ENCODE data around the gene CLIP1. TPM values are rescaled to one million over a fixed set of nuclear protein-coding genes. Genes with fewer than 3 reads are reported as not detected.

Gene CLIP1
- total and polyA plus RNA-seq, 2 of the 8 experiments (the other 6 are each of a cell fraction or from before 2014, with no cell fraction given): 19.0 to 27.6 TPM

DNA sequence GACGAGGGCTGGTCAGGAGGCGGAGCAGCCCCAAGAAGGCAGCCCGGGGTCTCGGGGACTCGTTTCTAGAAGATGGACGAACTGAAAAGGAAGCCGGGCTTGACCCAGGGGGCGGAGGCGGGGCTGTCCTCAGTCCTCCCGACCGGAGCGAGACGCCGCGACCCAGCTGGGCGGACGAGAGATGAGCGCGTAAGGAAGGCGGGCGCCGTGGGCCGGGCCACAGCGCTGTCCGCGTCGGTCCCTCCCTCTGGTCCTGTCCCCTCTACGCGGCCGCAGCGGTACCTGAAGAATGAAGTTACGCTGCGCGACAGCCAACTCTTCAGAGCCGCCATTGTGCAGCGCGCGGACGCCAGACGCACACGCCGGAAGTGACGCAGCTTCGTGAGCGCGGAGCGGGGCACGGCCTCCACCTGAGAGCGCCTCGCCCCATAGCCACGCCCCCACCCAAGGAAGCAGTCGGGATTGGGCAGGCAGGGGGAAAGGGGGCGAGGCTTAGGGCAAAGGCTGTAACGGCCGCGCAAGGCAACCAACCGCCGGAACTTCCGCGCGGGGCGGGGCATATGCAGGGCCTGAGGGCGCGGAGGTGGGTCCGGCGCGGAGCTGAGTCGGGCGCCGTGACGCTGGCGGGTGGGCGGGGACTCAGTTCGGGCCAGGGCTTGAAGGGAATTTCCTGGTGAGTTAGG is 196.6 kb downstream of the CLIP1 start, which contains the start of gene DIABLO (continued):
- TF ChIP-seq, protein P1, sequence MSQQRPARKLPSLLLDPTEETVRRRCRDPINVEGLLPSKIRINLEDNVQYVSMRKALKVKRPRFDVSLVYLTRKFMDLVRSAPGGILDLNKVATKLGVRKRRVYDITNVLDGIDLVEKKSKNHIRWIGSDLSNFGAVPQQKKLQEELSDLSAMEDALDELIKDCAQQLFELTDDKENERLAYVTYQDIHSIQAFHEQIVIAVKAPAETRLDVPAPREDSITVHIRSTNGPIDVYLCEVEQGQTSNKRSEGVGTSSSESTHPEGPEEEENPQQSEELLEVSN (IDR thresholded peaks at IDR 0.05): no peak
- TF ChIP-seq TAF1 (IDR thresholded peaks at IDR 0.05; ENCODE audit: low read depth, low read length) (peak; percentile 94), KDM4A (IDR thresholded peaks at IDR 0.05; ENCODE audit: low read depth, low read length, severe bottlenecking) (no peak), EP300 (IDR thresholded peaks at IDR 0.05; ENCODE audit: borderline replicate concordance in 1 of 2, low read depth in 2 of 2, low read length in 2 of 2) (no peak), TBP (IDR thresholded peaks at IDR 0.05; ENCODE audit: low read depth, low read length) (peak; percentile 92), ASH2L (IDR thresholded peaks at IDR 0.05; ENCODE audit: low read length) (peak; percentile 82), EZH2 (IDR thresholded peaks at IDR 0.05; ENCODE audit: low read depth, low read length, severe bottlenecking) (no peak), BCL11A (IDR thresholded peaks at IDR 0.05; ENCODE audit: low read depth in 2 of 2, low read length in 2 of 2) (no peak), TAF7 (optimal IDR thresholded peaks at IDR 0.05; ENCODE audit: borderline replicate concordance, low read depth, low read length) (peak; percentile 90), CHD1 (IDR thresholded peaks at IDR 0.05; ENCODE audit: low read depth, low read length) (no peak), SRF (IDR thresholded peaks at IDR 0.05; ENCODE audit: low read depth, low read length) (0 out of 2 replicates have a peak, but pooled peaks have one; percentile 22), RNF2 (IDR thresholded peaks at IDR 0.05; ENCODE audit: borderline replicate concordance, low read depth, low read length, missing control alignments, poor library complexity, severe bottlenecking) (no peak), GABPA (IDR thresholded peaks at IDR 0.05; ENCODE audit: borderline replicate concordance, insufficient read depth, low read length) (peak; percentile 83; the same call in 1 of the 2 replicates), FOSL1 (IDR thresholded peaks at IDR 0.05; ENCODE audit: insufficient read depth, low read depth, low read length) (no peak), CBX8 (IDR thresholded peaks at IDR 0.05; ENCODE audit: borderline replicate concordance, low read depth, low read length) (no peak), EGR1 (IDR thresholded peaks at IDR 0.05; ENCODE audit: borderline replicate concordance, low read depth, low read length) (no peak)
- TF ChIP-seq, protein P2, sequence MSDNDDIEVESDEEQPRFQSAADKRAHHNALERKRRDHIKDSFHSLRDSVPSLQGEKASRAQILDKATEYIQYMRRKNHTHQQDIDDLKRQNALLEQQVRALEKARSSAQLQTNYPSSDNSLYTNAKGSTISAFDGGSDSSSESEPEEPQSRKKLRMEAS (IDR thresholded peaks at IDR 0.05): peak; percentile 79; the same call in 1 of the 2 replicates

All from H1 (cell line).